DMS53 (cell line): Measurements from ENCODE around the gene VPS8.
"Not testable (repeated sequence)": the region's sequence is repeated elsewhere in the genome, so short reads cannot be mapped to it uniquely, and the experiment has no call there.

Experiments used
- DNase-seq: peaks from one replicate; lab custom pipeline; 2025; lab: John Stamatoyannopoulos, UW

VPS8 gene

DNA sequence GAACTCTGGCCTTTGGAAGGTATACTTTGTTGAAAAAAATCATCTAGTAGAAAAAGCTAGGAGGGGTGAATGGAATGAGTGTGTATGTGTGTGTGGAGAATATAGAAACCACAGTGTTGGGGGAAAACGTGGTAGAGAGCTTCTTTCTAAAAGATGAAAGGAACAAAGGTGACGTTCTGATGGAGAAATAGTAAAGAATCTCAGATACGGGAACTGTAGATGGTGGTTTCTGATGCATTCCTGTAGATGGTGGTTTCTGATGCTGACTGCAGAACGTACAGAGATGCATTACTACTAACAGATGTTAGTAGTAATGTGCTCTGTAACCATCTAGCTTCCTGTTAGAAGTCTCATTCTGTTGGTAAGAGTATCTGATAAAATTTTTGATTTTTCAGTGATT lies 60.2 kb downstream of the VPS8 start:
- DNase-seq: no peak

DNA sequence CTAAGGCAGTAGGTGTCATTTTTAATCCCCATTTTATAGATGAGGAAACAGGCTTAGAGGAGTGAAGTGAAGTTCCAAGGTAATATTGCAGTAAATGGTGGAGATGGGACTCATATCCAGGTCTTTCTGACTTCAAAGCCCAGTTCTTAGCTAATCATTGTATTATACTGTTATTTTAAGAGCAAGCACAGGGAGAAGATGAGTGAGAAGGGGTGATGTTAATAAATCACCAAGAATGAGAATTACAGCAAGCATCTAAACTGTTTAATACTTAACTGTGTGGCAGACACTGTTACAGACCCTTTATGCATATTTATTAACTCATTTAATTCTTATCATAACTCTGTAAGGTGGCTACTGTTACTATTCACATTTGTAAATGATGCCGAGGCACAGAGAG lies 61.2 kb downstream of the VPS8 start:
- DNase-seq: no peak

DNA sequence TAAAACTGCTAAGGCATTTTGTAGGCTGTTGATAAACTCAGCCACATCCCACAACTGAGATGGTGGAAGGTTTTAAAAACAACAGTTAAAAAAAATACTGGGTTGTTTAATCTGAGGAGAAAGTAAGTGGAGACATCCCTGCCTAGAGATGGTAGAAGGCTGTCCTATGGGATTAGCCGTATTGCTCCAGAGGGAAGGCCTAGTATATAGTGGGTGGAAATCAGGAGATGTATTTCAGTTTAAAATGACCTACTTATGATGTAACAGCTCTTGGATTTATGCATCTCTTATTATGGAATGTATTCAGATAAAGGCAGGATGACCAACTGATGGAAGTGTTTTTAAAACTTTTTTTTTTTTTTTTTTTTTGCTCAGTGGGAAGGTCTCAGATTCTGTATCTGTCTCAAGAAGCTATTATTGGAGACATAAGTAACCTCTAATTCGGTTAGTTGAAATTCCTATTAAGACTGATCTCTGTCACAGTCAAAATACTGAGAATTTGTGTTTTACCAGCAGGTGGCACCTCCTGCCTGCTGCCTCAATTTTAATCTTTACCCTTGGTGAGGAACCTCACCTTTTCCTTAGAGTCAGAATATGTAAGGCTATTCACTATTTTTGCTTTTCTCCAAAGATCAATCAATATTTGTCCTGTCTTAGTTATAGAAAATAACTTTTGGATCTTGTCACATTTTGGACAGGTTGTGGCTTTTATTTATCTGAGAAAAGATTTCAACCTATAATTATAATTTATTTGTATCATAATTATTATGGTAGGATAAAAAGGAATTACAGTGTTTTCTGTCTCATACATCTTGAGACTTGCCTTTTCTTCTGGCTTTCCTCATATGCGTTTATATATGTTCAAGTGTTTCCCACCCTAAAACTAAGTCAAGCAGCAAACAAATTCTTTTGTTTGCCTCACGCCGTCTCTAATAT lies 63.0 kb downstream of the VPS8 start:
- peak; percentile 56 for DNase-seq

DNA sequence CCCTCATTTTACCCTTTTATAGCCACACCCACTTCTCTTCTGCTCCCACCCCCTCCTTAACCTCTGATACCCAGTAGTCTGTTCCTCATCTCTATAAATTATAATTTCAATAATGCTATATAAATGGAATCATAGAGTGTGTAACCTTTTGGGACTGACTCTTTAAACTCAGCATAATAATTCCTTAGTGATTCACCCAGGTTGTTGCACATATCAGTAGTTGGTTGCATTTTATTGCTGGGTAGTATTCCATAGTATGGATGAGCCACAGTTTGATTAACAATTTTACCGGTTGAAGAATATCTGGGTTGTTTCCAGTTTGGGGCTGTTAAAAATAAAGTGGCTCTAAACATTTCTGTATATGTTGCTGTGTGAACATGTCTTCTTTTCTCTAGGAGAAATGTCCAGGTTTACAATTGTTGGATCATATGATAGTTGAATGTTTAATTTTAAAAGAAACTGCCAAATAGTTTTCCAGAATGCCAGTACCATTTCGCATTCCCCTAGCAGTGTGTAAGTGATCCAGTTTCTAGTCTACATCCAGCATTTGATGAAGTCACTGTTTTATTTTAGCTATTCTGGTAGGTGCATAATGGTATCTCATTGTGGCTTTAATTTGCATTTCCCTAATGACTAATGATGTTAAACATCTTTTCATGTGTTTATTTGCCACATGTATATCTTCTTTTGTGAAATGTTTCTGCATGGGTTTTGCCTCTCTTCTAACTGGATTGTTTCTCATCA lies 68.5 kb downstream of the VPS8 start:
- DNase-seq: no peak

DNA sequence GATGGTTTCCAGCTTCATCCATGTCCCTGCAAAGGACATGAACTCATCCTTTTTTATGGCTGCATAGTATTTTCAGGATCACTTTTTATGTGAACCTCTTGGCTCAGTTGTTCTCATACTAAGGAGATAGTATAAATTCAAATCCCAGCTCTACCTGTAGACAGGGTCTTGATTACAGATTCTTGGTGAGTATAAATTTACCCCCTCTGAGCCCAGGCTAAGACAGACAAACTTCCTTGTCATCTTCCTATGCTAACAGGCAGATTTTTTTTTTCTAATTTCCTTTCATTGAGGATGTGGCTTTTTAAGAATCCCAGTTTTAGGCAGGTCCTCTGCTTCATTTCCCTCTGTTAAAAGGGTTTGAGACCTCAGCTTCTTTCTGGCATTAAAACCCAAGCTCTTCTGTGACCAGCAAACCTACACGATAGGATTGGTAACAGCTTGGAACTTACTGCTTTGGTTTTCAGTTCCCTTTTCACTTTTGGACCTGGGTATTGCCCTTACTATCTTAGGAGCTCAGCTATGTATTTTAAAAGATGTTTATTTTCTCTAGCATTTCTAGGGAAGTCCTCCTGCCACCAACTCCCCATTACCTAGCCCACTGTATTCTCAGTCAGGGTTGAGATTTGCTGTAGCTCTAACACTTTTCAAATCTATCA lies 72.5 kb downstream of the VPS8 start:
- DNase-seq: no peak

DNA sequence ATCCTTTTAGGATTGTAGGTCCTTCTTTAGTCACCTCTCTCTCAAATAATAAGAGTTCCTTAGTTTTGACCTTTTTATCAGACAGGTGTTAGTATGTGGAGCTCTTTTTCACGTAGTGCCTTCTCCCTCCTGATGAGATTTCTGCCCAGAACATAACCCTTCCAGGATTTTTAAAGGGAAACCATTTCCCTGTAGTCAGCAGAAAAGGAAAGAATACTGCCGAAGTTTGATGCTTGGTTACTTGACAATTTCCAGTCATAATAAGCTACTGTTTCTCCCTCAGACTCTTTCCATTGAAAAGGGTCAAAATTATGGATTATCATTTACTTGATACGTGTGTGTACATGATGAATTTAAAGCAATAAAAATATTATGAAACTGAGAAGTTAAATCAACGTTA lies 73.1 kb downstream of the VPS8 start:
- no peak for DNase-seq

DNA sequence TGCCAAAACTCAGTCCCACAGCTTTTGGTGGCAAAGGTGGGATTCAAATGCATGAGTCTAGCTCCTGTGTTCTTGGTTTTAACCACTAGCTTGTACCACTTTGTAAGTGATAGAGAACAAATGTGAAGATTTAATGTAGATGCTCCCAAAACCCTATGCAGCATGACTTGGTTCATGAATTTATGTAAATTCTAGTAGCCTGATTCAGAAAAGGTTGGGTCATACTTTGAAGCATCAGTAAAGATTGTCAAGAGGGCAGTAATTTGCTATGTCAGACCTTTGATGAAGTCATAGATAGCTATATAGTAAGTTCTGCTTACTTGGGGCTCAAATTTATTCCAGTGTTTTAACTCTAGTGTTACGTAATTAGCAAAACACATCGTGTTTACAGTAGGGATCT lies 75.6 kb downstream of the VPS8 start:
- no peak for DNase-seq

DNA sequence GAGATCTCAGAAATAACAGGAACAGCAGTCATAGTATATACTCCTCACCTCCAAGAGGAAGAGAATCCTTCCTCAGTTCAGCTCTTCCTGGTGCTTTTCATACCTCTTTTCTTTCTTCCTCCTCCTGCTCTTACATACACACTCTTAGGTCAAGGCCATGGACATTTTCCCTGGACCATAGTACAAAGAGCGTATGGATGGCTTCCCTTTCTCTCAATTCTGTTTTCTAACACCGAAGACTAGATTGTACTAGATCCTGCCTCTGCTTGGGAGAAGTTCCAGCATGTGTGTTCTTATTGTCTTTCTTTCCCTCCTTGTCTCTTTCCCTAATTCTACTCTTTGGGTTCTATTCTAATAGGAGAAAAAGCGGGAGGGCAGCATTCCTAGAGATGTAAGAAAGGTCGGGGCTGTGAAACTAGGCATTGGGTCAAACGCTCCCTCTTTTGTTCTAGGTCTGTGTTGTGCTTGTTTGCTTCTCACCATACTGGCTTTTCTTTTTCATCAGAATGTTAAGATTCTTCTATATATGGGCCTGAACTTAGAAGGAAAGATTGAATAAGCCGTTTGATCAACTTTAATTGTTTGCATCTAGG lies 77.4 kb downstream of the VPS8 start:
- no peak for DNase-seq

DNA sequence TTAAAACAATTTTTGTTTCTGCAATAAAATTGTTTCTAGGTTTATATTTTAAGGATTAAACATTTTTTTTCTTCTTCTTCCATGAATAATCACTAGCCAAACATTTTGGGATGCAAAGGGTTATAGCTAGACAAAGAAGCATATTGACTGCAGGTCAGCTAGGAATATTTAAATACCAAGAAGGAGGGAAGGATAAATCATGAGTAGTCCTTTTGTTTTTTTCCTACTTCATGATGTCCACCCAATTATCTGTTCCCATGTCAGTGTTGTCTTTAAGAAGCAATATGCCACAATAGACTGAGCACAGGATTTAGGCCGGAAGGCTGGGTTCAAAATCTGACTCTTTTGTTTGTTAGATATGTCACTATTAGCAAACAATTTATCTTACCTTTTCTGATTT lies 82.1 kb downstream of the VPS8 start:
- DNase-seq: no peak

DNA sequence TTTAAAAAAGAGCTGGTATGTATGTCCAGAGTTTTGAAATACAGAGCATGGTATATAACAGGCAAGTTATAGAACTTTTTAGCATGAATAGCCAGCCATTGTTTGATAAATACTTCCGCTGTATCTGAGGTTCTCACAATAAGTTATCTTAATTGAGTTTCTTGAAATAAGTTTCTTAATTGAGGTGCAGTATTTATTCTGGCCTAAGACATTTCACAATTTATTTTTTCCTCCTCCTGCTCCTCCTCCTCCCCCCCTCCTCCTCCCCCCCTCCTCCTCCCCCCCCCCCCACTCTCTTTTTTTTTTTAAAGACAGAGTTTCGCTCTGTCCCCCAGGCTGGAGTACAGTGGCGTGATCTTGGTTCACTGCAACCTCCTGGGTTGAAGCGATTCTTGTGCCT lies 83.4 kb downstream of the VPS8 start:
- DNase-seq: no peak

DNA sequence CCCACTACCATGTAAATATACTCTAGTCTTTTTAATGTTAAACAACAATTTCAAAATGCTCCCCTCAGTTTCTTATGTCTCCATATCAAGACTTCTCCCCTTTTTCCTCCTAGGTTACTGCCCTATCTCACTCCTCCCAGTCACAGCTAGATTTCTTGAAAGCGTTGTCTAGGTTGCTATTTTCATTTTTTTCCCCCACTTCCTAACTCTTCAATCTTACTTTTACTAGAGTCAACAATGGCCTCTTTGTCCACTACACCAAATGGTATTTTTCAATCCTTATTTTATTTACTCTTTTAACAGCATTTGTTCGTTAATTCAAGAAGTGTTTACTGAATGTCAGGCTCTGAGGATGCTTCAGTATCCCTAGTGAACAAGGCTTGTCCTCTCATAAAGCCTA lies 84.4 kb downstream of the VPS8 start:
- no peak for DNase-seq

DNA sequence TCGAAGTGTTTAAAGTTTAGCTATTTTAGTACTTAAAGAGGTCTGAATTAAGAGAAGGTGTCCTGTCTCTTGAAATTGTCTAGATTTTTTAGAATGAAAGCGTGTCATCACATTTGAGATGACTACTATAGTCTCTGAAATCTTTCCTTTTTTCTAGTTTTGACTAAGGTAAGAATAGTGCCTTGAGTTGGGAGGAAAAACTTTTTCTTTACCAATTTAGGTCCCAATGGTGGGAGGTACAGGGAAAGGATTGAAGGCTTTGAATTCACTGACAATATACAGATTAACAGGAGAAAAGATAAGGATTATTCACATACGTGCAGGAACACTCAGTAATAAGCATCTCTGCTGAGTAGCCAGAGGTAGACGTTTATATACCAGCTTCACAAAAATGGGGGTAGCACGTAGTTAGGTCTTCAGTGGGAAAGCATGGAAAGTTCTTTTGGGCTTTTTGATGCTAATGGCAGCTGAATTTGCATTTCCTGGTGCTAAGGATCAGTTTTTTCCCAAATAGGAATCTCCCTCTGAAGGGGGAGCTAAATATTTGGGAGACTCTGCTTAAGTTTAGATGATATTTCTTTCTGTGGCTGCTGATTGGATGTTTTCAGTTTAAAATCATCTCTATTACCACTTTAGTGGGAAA lies 88.1 kb downstream of the VPS8 start:
- no peak for DNase-seq

DNA sequence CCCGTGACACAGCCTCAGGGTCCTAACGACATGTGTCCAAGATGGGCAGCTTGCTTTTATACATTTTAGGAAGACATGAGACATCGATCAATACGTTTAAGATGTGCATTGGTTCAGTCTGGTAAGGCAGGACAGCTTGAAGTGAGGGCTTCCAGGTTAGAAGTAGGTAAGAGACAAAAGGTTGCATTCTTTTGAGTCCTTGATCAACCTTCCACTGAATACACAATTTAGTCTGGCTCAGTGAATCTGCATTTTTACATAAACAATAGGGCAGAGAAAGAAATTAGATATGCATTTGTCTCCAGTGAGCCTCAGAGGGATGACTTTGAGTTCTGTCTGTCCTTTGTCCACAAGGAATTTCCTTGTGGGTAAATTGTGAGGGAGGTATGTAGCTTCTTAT lies 95.1 kb downstream of the VPS8 start:
- not testable (repeated sequence) for DNase-seq

DNA sequence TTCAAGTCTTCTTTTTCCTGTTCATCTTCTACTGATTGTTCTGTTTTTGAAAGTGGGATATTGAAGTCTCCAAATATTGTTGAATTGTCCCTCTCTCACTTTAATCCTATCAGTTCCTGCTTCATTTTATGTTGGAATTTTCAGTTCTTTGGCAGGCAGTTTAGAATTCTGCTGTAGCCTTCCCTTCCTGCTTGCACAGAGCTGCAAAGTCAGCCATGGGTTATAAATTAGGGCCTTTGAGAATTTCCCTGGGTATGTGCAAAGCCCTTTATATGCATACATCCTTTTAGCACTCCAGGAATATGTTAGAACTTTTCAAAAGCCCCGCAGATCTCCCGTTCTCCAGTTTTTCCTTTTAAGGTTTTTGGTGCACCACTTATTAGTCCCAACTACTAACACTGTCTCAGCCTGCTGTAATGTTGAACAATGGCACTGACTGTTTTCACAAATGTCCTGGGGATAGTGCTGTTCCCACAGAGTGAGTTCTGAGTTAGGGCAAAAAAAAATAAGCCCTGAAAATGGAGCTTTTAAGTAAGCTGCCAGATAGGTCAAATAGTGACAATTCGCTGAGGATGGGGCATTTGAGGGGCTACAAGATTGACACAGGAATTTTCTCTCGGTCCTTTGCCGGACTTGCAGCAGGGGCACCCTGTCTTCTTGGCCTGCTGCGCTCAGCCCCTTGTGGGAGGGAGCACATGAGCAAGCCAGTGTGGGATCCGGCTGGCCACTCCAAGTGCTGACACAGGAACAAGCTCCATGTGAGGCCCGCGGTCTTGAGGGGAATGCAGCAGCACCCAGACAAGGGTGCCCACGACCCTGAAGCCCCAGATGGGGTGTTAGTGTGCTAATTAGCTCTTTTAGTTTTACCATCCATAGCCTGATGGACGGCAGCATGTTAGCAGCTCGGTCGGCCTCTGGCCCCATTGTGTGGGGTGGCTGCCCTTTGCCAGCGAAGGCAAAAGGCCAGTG lies 96.0 kb downstream of the VPS8 start:
- no peak for DNase-seq

DNA sequence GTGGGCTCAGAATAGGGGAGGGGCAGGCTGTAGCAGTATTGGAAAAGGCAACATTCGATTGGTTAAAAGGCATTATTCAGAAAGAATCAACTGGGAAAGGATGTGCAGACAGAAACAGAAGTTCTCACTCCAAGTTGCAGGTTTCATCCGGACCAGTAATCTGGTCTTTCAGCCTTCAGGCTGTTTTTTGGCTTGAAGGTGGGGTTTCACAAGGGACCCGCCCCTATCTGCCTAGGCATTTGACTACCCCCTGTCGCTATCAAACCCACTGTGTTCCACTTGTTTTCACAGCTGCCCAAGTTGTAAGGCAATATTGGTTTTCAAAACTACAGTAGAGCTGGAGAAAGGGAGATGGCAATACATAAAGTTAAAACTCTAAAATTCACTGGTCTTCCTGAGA lies 96.9 kb downstream of the VPS8 start:
- no peak for DNase-seq

DNA sequence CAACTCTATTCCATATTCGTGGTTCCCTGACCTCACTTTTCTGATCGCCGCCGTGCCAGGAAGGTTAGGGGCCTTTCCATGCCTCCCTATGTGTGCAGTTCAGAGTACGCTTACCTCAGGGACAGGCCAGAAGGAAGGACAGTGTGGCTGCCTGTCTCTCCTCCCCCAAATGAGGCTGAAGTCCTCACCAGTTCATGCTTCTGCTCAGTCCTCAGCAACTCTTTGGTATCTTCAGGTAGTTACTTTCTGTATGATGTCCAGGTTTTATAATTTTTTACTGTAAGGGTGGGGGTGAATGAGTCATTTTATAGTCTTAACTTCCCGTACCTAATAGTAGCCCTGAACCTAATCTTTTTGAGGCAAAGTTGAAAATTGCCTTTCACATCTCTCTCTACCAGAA lies 98.7 kb downstream of the VPS8 start:
- no peak for DNase-seq

DNA sequence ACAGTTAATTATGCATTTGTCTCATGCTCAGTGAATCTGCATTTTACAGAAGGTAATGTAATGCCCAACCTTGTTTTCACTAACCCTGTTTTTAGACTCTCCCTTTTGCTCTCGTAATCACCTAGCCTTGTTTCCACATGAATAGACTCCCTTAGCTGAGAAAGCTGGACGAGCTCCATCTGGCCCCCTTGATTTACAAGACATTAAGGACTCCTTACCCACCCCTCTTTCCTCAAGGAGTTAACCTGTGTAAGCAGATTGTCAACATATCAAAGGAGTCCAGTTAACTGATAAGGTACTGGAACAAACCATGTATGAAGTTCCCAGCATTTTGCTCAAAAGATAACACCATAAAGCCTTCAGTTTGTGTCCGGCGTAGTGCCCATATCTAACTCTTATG lies 99.6 kb downstream of the VPS8 start:
- DNase-seq: no peak

DNA sequence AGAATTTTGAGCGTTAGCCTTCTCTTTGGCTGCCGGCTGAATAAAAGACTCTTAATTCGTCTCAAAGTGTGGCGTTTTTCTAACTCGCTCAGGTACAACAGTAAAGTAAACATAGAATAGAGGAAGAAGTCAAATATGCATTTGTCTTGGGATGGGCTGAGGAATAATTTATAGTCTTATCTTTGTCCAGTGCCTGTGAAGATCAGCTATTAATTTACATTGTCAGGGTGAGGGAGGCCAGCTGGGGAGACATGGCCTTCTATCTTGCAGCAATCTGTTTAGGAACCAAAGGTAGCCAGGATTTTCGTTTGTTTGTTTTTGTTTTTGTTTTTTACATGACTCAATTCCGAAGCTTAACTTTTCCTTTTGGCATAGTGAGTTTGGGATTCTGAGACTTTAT lies 100.2 kb downstream of the VPS8 start:
- DNase-seq: no peak

DNA sequence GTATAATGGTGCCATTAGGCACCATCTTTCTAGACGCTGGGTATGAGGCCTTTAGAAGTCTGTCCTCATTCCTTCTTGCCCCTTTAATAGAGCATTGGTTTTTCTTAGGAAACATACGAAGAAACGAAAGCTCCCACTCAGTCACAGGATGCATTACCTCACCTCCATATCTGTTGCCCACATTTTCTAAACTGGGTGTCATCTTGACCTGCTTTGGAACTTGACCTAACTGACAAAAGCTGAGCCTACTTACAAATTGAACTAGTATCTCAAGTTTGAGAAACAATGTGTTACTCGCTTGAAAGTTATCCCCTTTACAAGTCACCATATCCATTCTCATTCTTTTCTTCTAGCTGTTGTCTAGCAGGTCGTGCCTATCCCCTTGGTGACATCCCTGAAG lies 102.7 kb downstream of the VPS8 start:
- no peak for DNase-seq

DNA sequence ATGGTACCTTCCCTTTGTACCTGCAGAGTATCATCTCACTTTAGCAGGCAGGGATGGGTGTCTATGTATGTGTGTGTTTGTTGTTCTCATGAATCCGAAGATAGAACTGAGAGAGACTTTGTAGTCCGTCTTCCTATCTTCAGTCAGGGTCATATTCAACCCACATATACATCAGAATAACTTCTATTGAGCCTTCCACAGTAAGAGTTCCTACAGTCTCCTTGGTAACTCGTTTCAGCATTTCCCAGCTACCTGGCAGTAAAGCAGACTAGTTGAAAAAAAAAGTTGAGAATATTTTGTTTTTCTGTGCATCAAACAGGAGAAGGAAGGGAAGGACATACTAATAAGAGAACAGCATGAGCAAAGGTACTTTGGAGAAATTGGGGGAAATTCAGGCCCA lies 106.8 kb downstream of the VPS8 start:
- no peak for DNase-seq

DNA sequence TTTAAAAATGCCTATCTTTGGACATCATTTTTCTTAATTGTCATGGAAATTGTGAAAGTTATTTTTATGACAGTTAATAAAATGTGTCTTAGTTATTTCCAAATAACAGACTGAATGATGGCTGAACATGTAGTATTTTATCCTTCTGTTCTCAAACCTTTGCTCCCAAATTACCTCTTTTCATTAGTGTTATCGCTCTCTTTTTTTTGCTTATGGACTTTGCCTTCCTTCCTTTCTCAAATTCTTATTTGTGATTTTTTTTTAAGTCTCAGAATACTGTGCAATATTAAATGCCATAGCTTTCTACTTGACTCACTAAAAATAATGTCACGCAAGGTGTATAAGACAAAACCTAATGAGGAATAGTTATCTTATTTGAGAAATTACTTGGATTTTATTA lies 107.7 kb downstream of the VPS8 start:
- DNase-seq: no peak
